ENCODE data around the gene HS6ST2.

DNA sequence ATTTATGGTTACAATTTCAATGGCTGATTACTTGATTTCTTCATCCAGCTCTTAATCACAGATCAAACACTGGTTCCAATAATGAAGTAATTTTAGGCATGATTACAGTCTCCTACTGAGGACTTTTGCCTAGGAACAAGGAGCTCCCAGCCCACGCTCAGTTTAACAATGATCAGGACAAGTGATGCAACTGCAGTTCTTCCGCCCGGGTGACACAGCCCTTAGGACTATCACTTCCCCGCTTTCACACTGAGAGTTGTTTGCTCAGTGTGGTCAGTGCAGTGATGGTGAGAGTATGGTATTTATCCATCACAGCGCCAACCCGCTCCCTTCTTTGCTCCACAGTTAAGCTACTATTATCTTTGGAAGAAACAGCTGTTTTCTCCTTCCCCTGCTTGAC is 266.4 kb downstream of the HS6ST2 start:
- no peak for TF ChIP-seq POLR2A (IDR thresholded peaks at IDR 0.05)
- TF ChIP-seq, protein P1, sequence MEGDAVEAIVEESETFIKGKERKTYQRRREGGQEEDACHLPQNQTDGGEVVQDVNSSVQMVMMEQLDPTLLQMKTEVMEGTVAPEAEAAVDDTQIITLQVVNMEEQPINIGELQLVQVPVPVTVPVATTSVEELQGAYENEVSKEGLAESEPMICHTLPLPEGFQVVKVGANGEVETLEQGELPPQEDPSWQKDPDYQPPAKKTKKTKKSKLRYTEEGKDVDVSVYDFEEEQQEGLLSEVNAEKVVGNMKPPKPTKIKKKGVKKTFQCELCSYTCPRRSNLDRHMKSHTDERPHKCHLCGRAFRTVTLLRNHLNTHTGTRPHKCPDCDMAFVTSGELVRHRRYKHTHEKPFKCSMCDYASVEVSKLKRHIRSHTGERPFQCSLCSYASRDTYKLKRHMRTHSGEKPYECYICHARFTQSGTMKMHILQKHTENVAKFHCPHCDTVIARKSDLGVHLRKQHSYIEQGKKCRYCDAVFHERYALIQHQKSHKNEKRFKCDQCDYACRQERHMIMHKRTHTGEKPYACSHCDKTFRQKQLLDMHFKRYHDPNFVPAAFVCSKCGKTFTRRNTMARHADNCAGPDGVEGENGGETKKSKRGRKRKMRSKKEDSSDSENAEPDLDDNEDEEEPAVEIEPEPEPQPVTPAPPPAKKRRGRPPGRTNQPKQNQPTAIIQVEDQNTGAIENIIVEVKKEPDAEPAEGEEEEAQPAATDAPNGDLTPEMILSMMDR (IDR thresholded peaks at IDR 0.05): no peak
